ENCODE results near the gene CD82.

Gene CD82

GRCh38 chr11:44577231-44577830 lies 11.9 kb downstream of the CD82 start:
- DNase-seq = no peak

GRCh38 chr11:44578279-44578678 lies 12.8 kb downstream of the CD82 start:
- peak in 1 of 2 donors; percentile 37 for DNase-seq

- no peak for DNase-seq
These were observed 13.9 kb downstream of the CD82 start for GRCh38 chr11:44579302-44579761.

GRCh38 chr11:44580701-44581100 lies 15.2 kb downstream of the CD82 start:
- no peak for DNase-seq

DNA sequence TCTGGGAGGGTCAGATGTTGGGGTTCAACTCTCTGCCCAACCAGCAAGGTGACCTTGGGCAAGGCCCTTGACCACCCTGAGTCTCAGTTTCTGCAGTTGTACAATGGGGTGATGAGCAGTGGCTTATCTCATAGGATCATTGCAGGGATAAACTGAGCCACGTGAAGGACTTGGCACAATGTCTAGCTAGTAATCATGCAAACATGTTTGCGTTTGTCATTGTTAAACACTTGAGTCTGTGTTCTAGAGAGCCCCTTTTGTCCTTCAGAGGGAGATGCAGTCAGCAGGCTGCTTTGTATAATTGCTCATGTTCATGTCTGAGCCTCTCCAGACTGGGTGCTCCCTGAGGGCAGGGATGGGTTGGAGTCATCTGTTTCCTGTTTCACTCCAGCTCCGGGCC lies 15.8 kb downstream of the CD82 start:
- DNase-seq = no peak

GRCh38 chr11:44582641-44583352 lies 17.3 kb downstream of the CD82 start:
- DNase-seq = no peak

DNA sequence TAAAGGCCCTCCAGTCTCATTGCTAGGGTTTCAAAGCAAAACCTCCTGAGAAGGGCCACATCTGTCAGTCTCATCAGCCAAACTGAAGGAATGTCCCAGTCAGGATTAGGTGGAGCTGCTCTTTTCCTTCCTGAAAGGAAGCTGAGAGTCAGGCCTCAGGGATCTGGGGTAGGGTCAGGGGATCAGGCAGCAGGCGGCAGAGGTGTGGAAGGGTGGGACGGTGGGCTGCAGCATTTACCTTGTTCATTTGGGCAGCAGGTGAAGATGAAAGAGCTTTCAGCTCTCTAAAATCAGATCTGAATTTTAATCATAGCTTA lies 17.8 kb downstream of the CD82 start:
- DNase-seq = no peak

DNA sequence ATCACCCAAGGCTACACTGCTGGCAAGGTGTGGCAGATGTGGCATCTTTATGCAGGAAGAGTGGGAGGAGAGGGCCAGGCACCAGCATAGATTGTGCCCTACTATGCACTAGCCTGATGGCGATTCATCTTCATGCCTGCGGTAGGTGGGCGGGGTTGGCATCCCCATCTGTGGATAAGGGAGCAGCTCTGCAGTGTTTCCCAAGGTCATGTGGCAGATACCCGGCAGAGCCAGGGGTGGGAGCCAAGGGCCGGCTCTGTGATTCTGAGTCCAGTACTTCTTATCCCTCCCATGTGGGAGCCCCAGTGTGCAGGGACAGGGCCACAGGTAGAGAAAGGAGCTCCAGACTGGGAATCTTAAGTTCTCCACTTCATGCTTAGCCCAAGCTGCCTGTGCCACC lies 20.0 kb downstream of the CD82 start:
- no peak for DNase-seq

- no peak for DNase-seq
These were observed 23.8 kb downstream of the CD82 start for GRCh38 chr11:44589301-44589700.

- DNase-seq = no peak
These were observed 25.3 kb downstream of the CD82 start for GRCh38 chr11:44590769-44591168.

DNA sequence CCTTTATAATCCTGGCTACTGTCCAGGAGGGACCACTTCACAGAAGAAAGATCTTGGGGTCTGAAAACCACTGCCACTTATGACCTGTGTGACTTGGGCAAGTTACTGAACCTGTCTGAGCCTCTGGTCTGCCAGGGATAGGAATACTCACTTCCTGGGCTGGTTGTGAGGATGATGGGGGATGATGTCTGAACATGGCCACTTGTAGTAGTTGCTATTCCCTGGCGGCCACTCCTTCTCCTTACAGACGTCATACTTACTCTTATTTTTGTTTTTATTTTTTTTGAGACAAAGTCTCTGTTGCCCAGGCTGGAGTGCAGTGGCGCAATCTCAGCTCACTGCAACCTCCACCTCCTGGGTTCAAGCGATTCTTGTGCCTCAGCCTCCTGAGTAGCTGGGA lies 26.1 kb downstream of the CD82 start:
- DNase-seq = no peak

GRCh38 chr11:44592125-44592940 lies 26.9 kb downstream of the CD82 start:
- DNase-seq = peak in 1 of 2 donors; percentile 37

- no peak for DNase-seq
These were observed 27.8 kb downstream of the CD82 start for GRCh38 chr11:44593251-44593650.

DNA sequence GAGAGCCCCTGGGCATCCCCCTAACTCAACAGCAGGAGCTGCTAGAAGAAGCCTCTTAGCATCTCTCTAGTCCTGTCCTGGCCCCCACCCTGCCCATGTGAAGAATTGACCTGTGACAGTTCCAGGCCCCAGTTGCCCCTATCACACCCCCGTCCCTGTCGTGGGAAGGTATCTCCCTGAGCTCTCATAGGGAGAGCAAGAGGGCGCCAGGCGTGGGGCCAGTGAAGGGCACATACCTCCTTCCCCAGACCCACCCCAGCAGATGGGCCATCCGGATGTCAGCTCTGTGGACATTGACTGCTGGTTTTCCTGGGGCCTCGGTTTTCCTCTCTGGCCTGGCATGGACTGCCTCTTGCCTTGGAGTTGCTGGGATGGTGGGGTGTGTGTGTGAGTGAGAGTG lies 29.5 kb downstream of the CD82 start:
- no peak for DNase-seq

DNA sequence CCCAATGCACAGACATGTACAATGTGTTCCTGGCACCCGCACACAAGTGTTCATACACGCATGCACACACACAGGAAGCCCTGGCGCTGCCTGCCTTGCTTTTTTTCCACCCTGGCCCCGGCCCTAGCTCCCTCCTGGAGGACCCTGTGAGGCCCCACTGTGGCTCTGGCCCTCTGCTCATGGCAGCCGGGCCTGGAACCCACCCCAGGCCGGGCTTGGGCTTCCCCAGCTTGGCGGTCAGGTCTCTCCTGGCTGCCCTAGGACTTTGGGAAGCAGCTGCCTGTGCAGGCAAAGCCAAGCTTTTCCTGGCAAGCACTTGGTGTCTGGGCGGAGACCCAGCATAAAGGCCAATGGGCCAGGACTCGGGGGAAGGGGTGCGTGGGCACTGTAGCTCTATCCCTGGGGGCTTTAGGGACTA lies 30.5 kb downstream of the CD82 start:
- no peak for DNase-seq

DNA sequence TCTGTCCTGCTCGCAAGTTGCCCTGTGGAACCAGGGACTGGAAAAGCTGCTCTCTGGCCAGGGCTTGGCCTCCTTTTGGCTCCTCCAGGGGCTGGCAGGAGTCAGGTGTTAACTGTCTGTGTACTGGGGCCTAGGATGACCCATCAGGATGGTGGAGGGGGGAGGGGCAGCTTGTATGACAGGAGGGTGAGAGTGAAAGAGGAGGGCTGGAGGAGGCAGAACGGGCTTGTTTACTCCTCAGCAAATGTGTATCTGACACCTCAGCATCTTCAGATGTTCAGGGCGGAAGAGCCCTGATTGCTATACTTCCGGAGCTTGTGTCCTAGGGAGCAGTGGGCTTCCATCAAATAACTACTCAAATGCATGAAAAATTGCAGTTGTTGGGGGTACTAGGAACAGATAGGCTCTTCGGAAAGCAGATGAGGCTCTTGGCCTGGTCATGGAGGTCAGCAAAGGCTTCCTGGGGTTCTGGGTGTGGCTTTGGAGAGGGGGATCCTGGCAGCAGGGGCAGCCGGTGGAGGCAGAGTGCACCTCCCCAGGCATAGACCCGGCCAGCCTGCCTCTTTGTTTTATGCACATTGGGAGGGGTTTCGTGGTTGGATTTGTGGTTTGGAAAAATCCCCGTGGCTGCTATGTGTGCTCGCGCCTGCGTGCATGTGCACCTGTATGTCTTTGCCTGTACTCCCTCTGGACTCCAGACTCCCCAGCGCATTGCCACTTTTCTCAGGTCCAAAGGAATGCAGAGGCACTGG lies 31.2 kb downstream of the CD82 start:
- DNase-seq = no peak

DNA sequence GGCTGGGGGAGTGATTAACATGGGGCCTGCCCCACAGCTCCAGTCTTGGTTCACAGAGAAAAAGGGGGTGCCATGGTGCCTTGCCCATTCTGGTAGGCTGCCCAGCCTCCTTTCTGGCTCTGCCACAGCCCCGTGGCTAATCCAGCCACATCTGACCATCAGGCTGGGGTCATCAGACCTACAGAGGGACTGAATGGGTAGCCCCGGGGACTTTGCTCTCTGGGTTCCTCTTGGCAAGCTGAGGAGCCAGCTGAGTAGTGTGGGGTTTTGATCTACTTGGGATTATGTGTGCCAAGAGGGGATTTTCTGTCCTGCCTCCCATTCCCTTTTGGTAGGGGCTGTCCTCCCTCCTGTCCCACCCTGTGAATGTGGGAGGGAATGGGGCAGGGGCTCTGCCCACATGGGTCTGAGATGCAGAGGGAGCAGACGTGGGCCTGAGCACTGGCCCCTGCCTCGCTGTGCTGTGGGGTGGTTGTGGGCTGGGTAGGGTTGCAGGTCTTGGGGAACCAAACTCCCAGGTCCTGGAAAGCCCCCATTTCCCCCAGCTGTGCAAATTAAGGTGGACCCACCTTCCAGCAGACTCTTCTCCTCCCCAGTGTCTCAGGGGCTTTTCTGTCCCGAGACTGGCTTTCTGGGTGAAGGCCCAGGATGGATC lies 32.0 kb downstream of the CD82 start:
- no peak for DNase-seq

DNA sequence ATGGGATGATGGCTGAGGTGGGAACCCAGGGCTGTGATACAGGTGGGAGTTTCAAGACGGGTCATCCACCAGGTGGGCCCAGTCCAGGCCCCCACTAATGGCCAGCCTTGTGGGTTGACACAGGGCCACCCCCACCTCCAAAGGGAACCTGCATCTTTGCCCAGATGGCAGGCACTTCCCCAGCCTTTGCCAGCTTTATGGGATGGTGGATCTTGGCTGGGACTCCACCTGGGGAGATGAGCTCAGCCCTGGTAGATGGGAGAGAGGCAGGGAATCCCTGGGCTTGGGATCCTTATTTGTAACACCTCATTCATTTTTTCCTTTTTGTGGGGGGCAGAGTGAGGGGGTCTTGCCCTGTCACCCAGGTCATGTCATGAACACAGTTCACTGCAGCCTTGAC lies 33.4 kb downstream of the CD82 start:
- no peak for DNase-seq

- DNase-seq = no peak
These were observed 34.8 kb downstream of the CD82 start for GRCh38 chr11:44600261-44600660.

DNA sequence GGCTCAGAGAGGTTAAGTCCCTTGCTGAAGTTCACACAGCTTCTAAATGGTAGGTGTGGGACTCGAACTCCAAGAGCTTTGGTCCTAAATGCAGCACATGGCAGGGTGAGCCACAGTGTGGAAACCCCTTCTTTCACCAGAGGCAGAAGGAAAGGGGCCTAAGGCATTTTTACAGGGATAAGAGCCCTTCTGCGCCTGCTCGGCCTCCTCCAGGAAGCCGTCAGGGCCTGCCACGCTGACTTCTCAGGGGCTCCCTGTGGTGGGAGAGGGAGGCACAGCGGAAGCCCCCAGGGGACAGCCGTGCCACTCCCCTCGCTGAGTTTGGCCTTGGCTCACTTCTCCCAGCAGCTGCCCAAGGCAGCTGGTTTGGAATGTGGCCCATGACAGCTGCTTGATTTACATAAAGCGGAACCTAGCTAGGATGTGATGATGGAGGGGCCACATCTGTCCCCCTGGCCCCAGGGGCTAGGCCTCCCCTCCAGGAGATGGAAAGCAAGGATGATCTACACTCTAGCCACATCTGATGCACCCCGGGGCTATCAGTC lies 35.4 kb downstream of the CD82 start:
- no peak for DNase-seq

DNA sequence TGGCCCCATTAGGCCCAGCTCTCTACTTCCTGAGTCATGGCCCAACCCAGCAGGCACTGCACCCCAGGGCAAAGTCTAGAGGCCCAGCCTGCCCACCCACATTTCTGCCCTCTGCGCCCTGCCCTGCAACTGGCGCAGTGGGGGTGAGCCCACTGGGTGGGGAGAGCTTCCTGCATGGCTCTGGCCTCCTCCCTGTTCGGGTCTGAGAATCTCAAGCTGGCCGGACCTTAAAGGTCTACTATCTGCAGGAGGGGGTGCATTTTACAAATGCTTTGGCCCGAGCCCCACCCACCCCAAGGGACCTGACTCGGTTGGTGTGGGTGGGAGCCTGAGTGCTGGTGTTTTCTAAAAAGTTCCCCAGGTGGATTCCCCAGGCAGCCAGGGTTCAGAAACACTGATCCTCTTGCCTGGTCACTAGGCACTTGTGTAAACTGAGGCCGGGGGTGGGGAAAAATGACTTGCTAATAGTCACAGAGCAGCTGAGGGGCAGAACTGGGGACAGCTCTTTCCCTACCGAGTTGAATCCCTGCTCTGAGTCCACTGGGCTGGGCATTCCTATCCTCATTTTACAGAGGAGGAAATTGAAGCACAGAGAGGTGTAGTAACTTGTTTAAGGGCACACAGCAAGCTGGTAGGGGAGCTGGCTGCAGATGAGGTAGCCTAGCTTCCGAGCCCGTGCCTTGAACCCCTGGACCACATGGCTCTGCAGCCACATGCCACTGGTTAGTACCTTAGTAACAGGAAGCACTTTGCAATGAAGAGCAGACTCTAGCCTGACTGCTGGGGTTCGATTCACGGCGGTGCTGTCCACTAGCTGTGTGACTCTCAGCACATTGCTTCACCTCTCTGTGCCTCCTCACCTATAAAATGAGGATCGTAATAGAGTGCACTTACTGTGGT lies 36.3 kb downstream of the CD82 start:
- DNase-seq = no peak

Measured in bone marrow (tissue), 2 donors.